HEK293 (cell line): ENCODE measurements around the gene PARK7.

Source experiments
- CTCF ChIA-PET: fragments of 350-600 bp; formaldehyde crosslinking; extraction: SDS; loops from one replicate; lab custom pipeline; 2021; ENCODE audit warnings: antibody characterized with exemption; lab: Yijun Ruan, JAX
- POLR2A ChIA-PET: fragments of 300-600 bp; formaldehyde crosslinking; extraction: SDS; loops from one replicate; lab custom pipeline; 2020; ENCODE audit warnings: antibody characterized with exemption, inconsistent platforms; lab: Yijun Ruan, JAX
- H3K27ac ChIP-seq: fragments of 200-500 bp; sonication (Bioruptor generic); 2 replicates; pipeline ENCODE4 v1.5.1; 2014; ENCODE audit warnings: low read depth, low read length, control low read depth, inconsistent platforms; ENCODE audit errors: extremely low read depth
- H3K36me3 ChIP-seq, 2 experiments: fragments of 200-500 bp in 1 of 2; sonication (Bioruptor generic) in 1 of 2; 1 replicate in 1 of 2; 2 replicates in 1 of 2; pipeline ENCODE4 v1.5.1; 2014 to 2017; ENCODE audit warnings: inconsistent platforms in 2 of 2, low read length in 2 of 2; ENCODE audit not compliant: control insufficient read depth in 2 of 2, insufficient read depth in 1 of 2
- H3K4me1 ChIP-seq: fragments of 200-500 bp; sonication (Bioruptor generic); 2 replicates; pipeline ENCODE4 v1.5.1; 2014; ENCODE audit warnings: mild to moderate bottlenecking, low read length, inconsistent platforms; ENCODE audit not compliant: control insufficient read depth, insufficient read depth
- H3K4me3 ChIP-seq: 2 replicates; pipeline ENCODE4 v1.5.1; 2011; ENCODE audit warnings: low read depth, mild to moderate bottlenecking, control low read depth, low read length, moderate library complexity
- H3K9me3 ChIP-seq: fragments of 200-500 bp; sonication (Bioruptor generic); 2 replicates; pipeline ENCODE4 v1.5.1; 2014; ENCODE audit warnings: low read depth, low read length, inconsistent platforms; ENCODE audit not compliant: control insufficient read depth, insufficient read depth
- BCL11A ChIP-seq: fragments of 450-650 bp; formaldehyde crosslinking; IDR thresholded peaks from 2 replicates; pipeline ENCODE4 v1.5.1; 2016; ENCODE audit warnings: low read depth, missing biosample characterization, missing genetic modification characterization
- ZFP69B ChIP-seq: fragments of 450-650 bp; formaldehyde crosslinking; IDR thresholded peaks from 2 replicates; pipeline ENCODE4 v1.5.1; 2016; ENCODE audit warnings: missing biosample characterization, missing genetic modification characterization
- ZNF114 ChIP-seq: fragments of 450-650 bp; formaldehyde crosslinking; IDR thresholded peaks from 2 replicates; pipeline ENCODE4 v1.5.0; 2017; ENCODE audit warnings: missing biosample characterization, missing genetic modification characterization
- ZNF223 ChIP-seq: fragments of 450-650 bp; formaldehyde crosslinking; IDR thresholded peaks from 2 replicates; pipeline ENCODE4 v1.5.1; 2016; ENCODE audit warnings: missing biosample characterization, missing genetic modification characterization
- ZNF335 ChIP-seq: fragments of 450-650 bp; formaldehyde crosslinking; conservative IDR thresholded peaks from 2 replicates; pipeline ENCODE4 v1.5.1; 2016; ENCODE audit warnings: missing biosample characterization, missing genetic modification characterization
- ZNF341 ChIP-seq: fragments of 450-650 bp; formaldehyde crosslinking; IDR thresholded peaks from 2 replicates; pipeline ENCODE4; 2016; ENCODE audit warnings: low read depth, missing biosample characterization, missing genetic modification characterization
- ZNF394 ChIP-seq: fragments of 450-650 bp; formaldehyde crosslinking; IDR thresholded peaks from 2 replicates; pipeline ENCODE4 v1.5.1; 2016; ENCODE audit warnings: missing biosample characterization, missing genetic modification characterization, mild to moderate bottlenecking, moderate library complexity, borderline replicate concordance
- ZNF433 ChIP-seq: fragments of 450-650 bp; formaldehyde crosslinking; IDR thresholded peaks from 2 replicates; pipeline ENCODE4 v1.5.1; 2016; ENCODE audit warnings: missing biosample characterization, missing genetic modification characterization, low read depth
- ZNF549 ChIP-seq: fragments of 450-650 bp; IDR thresholded peaks from 2 replicates; pipeline ENCODE4 v1.5.1; 2018; ENCODE audit warnings: missing biosample characterization, missing genetic modification characterization, mild to moderate bottlenecking, inconsistent platforms, moderate library complexity
- ZNF623 ChIP-seq: fragments of 450-650 bp; formaldehyde crosslinking; IDR thresholded peaks from 2 replicates; pipeline ENCODE4 v1.5.1; 2016; ENCODE audit warnings: missing biosample characterization, missing genetic modification characterization
- ZNF654 ChIP-seq: fragments of 450-650 bp; formaldehyde crosslinking; IDR thresholded peaks from 2 replicates; pipeline ENCODE4 v1.5.1; 2016; ENCODE audit warnings: low read depth, missing biosample characterization, missing genetic modification characterization
- ZNF670 ChIP-seq: fragments of 450-650 bp; formaldehyde crosslinking; IDR thresholded peaks from 2 replicates; pipeline ENCODE4 v1.5.1; 2016; ENCODE audit warnings: missing biosample characterization, missing genetic modification characterization, low read depth
- ZNF701 ChIP-seq: fragments of 450-650 bp; formaldehyde crosslinking; IDR thresholded peaks from 2 replicates; pipeline ENCODE4 v1.5.1; 2016; ENCODE audit warnings: missing biosample characterization, missing genetic modification characterization
- ZNF768 ChIP-seq: fragments of 450-650 bp; formaldehyde crosslinking; IDR thresholded peaks from 2 replicates; pipeline ENCODE4 v1.5.1; 2018; ENCODE audit warnings: missing biosample characterization, mild to moderate bottlenecking, missing genetic modification characterization
- ZNF830 ChIP-seq: fragments of 450-650 bp; IDR thresholded peaks from 2 replicates; pipeline ENCODE4 v1.5.0; 2018; ENCODE audit warnings: missing biosample characterization, missing genetic modification characterization, low read depth, mild to moderate bottlenecking, moderate library complexity
- TF ChIP-seq, protein P1 (sequence below): IDR thresholded peaks from 2 replicates; pipeline ENCODE4 v1.6.1; 2011; ENCODE audit warnings: mild to moderate bottlenecking, low read depth, low read length, borderline replicate concordance
- TF ChIP-seq, protein P2 (sequence below): fragments of 450-650 bp; formaldehyde crosslinking; IDR thresholded peaks from 2 replicates; pipeline ENCODE4 v1.5.1; 2016; ENCODE audit warnings: missing biosample characterization, missing genetic modification characterization
- TF ChIP-seq, protein P3 (sequence below): fragments of 450-650 bp; formaldehyde crosslinking; IDR thresholded peaks from 2 replicates; pipeline ENCODE4 v1.5.1; 2016; ENCODE audit warnings: missing biosample characterization, missing genetic modification characterization
- TF ChIP-seq, protein P4 (sequence below): fragments of 450-650 bp; formaldehyde crosslinking; IDR thresholded peaks from 2 replicates; pipeline ENCODE4 v1.5.1; 2017; ENCODE audit warnings: missing biosample characterization, missing genetic modification characterization
- TF ChIP-seq, protein P5 (sequence below): fragments of 450-650 bp; IDR thresholded peaks from 2 replicates; pipeline ENCODE4 v1.5.1; 2018; ENCODE audit warnings: missing biosample characterization, mild to moderate bottlenecking, missing genetic modification characterization

The PARK7 gene

DNA sequence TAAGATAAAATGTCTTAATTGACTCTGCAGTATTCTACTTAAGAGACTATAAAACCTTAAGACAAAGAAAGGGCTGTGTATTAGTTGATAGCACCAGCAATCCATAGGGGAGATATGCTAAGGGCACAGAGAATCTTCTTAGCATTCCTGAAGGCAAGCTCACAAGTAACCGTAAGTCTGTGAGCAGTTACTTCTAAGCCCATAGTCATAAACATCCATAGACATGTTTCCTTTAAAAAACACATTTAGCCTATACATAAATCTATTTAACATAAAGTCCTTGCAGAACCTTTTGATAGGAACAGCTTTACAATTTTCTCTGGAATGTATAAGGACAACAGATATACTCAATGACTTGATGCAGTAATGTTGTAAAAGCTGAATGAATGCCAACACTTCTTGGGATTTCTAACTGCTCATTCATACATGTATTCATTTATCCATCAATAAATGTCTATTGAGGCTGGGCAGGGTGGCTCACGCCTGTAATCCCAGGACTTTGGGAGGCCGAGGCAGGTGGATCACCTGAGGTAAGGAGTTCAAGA lies 70.9 kb downstream of the PARK7 start:
- H3K4me1 ChIP-seq: peaks cover 9% of the 10 kb centered on the region
- no peaks in the 10 kb centered on the region for H3K36me3 ChIP-seq
- ChIA-PET POLR2A (interaction anchor here (0.6 kb wide), 1 partner anchor 595 kb away, joined by 5 read pairs; no protein-coding TSS in a partner anchor), CTCF (interaction anchor here (0.6 to 3.4 kb wide), 14 partner anchors 8 to 309 kb away, joined by 3 to 44 read pairs (median 5); no protein-coding TSS in a partner anchor)
- H3K27ac ChIP-seq: no peak overlapping the region
- TF ChIP-seq ZNF670 (tag by site-specific recombination): no peak
- no peak for TF ChIP-seq ZNF335 (tag by site-specific recombination)
- TF ChIP-seq, protein P1, sequence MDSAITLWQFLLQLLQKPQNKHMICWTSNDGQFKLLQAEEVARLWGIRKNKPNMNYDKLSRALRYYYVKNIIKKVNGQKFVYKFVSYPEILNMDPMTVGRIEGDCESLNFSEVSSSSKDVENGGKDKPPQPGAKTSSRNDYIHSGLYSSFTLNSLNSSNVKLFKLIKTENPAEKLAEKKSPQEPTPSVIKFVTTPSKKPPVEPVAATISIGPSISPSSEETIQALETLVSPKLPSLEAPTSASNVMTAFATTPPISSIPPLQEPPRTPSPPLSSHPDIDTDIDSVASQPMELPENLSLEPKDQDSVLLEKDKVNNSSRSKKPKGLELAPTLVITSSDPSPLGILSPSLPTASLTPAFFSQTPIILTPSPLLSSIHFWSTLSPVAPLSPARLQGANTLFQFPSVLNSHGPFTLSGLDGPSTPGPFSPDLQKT: no peak
- no peak for TF ChIP-seq ZNF114
- TF ChIP-seq, protein P2, sequence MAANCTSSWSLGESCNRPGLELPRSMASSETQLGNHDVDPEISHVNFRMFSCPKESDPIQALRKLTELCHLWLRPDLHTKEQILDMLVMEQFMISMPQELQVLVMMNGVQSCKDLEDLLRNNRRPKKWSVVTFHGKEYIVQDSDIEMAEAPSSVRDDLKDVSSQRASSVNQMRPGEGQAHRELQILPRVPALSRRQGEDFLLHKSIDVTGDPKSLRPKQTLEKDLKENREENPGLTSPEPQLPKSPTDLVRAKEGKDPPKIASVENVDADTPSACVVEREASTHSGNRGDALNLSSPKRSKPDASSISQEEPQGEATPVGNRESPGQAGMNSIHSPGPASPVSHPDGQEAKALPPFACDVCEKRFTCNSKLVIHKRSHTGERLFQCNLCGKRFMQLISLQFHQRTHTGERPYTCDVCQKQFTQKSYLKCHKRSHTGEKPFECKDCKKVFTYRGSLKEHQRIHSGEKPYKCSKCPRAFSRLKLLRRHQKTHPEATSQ (tag by site-specific recombination): no peak
- TF ChIP-seq, protein P3, sequence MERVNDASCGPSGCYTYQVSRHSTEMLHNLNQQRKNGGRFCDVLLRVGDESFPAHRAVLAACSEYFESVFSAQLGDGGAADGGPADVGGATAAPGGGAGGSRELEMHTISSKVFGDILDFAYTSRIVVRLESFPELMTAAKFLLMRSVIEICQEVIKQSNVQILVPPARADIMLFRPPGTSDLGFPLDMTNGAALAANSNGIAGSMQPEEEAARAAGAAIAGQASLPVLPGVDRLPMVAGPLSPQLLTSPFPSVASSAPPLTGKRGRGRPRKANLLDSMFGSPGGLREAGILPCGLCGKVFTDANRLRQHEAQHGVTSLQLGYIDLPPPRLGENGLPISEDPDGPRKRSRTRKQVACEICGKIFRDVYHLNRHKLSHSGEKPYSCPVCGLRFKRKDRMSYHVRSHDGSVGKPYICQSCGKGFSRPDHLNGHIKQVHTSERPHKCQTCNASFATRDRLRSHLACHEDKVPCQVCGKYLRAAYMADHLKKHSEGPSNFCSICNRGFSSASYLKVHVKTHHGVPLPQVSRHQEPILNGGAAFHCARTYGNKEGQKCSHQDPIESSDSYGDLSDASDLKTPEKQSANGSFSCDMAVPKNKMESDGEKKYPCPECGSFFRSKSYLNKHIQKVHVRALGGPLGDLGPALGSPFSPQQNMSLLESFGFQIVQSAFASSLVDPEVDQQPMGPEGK (tag by site-specific recombination): no peak
- TF ChIP-seq, protein P4, sequence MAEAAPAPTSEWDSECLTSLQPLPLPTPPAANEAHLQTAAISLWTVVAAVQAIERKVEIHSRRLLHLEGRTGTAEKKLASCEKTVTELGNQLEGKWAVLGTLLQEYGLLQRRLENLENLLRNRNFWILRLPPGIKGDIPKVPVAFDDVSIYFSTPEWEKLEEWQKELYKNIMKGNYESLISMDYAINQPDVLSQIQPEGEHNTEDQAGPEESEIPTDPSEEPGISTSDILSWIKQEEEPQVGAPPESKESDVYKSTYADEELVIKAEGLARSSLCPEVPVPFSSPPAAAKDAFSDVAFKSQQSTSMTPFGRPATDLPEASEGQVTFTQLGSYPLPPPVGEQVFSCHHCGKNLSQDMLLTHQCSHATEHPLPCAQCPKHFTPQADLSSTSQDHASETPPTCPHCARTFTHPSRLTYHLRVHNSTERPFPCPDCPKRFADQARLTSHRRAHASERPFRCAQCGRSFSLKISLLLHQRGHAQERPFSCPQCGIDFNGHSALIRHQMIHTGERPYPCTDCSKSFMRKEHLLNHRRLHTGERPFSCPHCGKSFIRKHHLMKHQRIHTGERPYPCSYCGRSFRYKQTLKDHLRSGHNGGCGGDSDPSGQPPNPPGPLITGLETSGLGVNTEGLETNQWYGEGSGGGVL (tag by site-specific recombination): no peak
- TF ChIP-seq ZNF394 (tag by site-specific recombination): no peak
- TF ChIP-seq ZNF223: no peak
- no peak for TF ChIP-seq ZFP69B (tag by site-specific recombination)
- no peak for TF ChIP-seq ZNF341 (tag by site-specific recombination)
- no peak for TF ChIP-seq ZNF830 (tag by site-specific recombination)
- TF ChIP-seq ZNF701 (tag by site-specific recombination): no peak
- no peak for TF ChIP-seq ZNF654 (tag by site-specific recombination)
- TF ChIP-seq ZNF623 (tag by site-specific recombination): no peak
- TF ChIP-seq, protein P5, sequence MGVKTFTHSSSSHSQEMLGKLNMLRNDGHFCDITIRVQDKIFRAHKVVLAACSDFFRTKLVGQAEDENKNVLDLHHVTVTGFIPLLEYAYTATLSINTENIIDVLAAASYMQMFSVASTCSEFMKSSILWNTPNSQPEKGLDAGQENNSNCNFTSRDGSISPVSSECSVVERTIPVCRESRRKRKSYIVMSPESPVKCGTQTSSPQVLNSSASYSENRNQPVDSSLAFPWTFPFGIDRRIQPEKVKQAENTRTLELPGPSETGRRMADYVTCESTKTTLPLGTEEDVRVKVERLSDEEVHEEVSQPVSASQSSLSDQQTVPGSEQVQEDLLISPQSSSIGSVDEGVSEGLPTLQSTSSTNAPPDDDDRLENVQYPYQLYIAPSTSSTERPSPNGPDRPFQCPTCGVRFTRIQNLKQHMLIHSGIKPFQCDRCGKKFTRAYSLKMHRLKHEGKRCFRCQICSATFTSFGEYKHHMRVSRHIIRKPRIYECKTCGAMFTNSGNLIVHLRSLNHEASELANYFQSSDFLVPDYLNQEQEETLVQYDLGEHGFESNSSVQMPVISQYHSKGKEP: no peak
- TF ChIP-seq BCL11A (tag by site-specific recombination): no peak
- no peak for TF ChIP-seq ZNF433 (tag by site-specific recombination)
- TF ChIP-seq ZNF549 (tag by site-specific recombination): no peak
- TF ChIP-seq ZNF768: no peak
- no peaks in the 10 kb centered on the region for H3K9me3 ChIP-seq
- H3K4me3 ChIP-seq: no peak overlapping the region
